Measurements from ENCODE around the gene ZBTB16. TPM values are rescaled to one million over a fixed set of nuclear protein-coding genes. Genes with fewer than 3 reads are reported as not detected.

Gene ZBTB16
- polyA plus RNA-seq, 1 donor = 5.5 TPM

- DNase-seq = no peak
These were observed 73.5 kb downstream of the ZBTB16 start for GRCh38 chr11:114132944-114133394.

GRCh38 chr11:114133548-114134329, 74.2 kb downstream of the ZBTB16 start:
- no peak for DNase-seq

- no peak for DNase-seq
These were observed 75.4 kb downstream of the ZBTB16 start for GRCh38 chr11:114134870-114135269.

GRCh38 chr11:114135737-114136151, 76.2 kb downstream of the ZBTB16 start:
- no peak for DNase-seq

- DNase-seq = no peak
These were observed 77.5 kb downstream of the ZBTB16 start for GRCh38 chr11:114136686-114137640.

- no peak for DNase-seq
These were observed 78.3 kb downstream of the ZBTB16 start for GRCh38 chr11:114137838-114138237.

- DNase-seq = no peak
These were observed 78.9 kb downstream of the ZBTB16 start for GRCh38 chr11:114138411-114138810.

GRCh38 chr11:114140826-114141225, 81.3 kb downstream of the ZBTB16 start:
- no peak for DNase-seq

- no peak for DNase-seq
These were observed 82.5 kb downstream of the ZBTB16 start for GRCh38 chr11:114141863-114142580.

- DNase-seq = no peak
These were observed 83.2 kb downstream of the ZBTB16 start for GRCh38 chr11:114142707-114143106.

- no peak for DNase-seq
These were observed 85.8 kb downstream of the ZBTB16 start for GRCh38 chr11:114145166-114145775.

- no peak for DNase-seq
These were observed 88.0 kb downstream of the ZBTB16 start for GRCh38 chr11:114147375-114148012.

GRCh38 chr11:114148013-114148382, 88.5 kb downstream of the ZBTB16 start:
- no peak for DNase-seq

- DNase-seq = no peak
These were observed 90.3 kb downstream of the ZBTB16 start for GRCh38 chr11:114149689-114150407.

- DNase-seq = no peak
These were observed 91.2 kb downstream of the ZBTB16 start for GRCh38 chr11:114150671-114151070.

GRCh38 chr11:114151631-114152030, 92.1 kb downstream of the ZBTB16 start:
- no peak for DNase-seq

GRCh38 chr11:114152162-114152561, 92.7 kb downstream of the ZBTB16 start:
- no peak for DNase-seq

GRCh38 chr11:114152785-114153184, 93.3 kb downstream of the ZBTB16 start:
- no peak for DNase-seq

- no peak for DNase-seq
These were observed 93.7 kb downstream of the ZBTB16 start for GRCh38 chr11:114153224-114153623.

GRCh38 chr11:114154271-114155047, 94.9 kb downstream of the ZBTB16 start:
- DNase-seq = no peak
